ENCODE measurements around the gene ADD2.

ADD2 gene

GRCh38 chr2:70784320-70784719 is 16.3 kb upstream of the ADD2 start:
- no peak for DNase-seq

- DNase-seq = no peak
Measured at GRCh38 chr2:70779911-70780545, 12.0 kb upstream of the ADD2 start.

- no peak for DNase-seq
Measured at GRCh38 chr2:70779491-70779890, 11.5 kb upstream of the ADD2 start.

GRCh38 chr2:70778676-70779075 is 10.7 kb upstream of the ADD2 start:
- DNase-seq = no peak

- DNase-seq = no peak
Measured at GRCh38 chr2:70777450-70777849, 9.4 kb upstream of the ADD2 start.

- no peak for DNase-seq
Measured at GRCh38 chr2:70776266-70776665, 8.3 kb upstream of the ADD2 start.

GRCh38 chr2:70775141-70775540 is 7.1 kb upstream of the ADD2 start:
- no peak for DNase-seq

- DNase-seq = no peak
Measured at GRCh38 chr2:70772486-70773155, 4.6 kb upstream of the ADD2 start.

- no peak for DNase-seq
Measured at GRCh38 chr2:70771446-70771845, 3.4 kb upstream of the ADD2 start.

GRCh38 chr2:70769450-70769849 is 1.4 kb upstream of the ADD2 start:
- DNase-seq = no peak

- no peak for DNase-seq
Measured at GRCh38 chr2:70768590-70769085, 638 bp upstream of the ADD2 start.

- DNase-seq = no peak
Measured at GRCh38 chr2:70767079-70767698, 811 bp downstream of the ADD2 start.

GRCh38 chr2:70766357-70767078 is 1.5 kb downstream of the ADD2 start:
- DNase-seq = no peak

GRCh38 chr2:70765507-70765906 is 2.5 kb downstream of the ADD2 start:
- DNase-seq = no peak

GRCh38 chr2:70759446-70759845 is 8.6 kb downstream of the ADD2 start:
- DNase-seq = no peak

GRCh38 chr2:70757966-70758365 is 10.0 kb downstream of the ADD2 start:
- DNase-seq = no peak

- DNase-seq = no peak
Measured at GRCh38 chr2:70757360-70757759, 10.6 kb downstream of the ADD2 start.

- no peak for DNase-seq
Measured at GRCh38 chr2:70756128-70756527, 11.9 kb downstream of the ADD2 start.

GRCh38 chr2:70753902-70754301 is 14.1 kb downstream of the ADD2 start:
- no peak for DNase-seq

GRCh38 chr2:70753031-70753430 is 15.0 kb downstream of the ADD2 start:
- DNase-seq = no peak

GRCh38 chr2:70752396-70752795 is 15.6 kb downstream of the ADD2 start:
- no peak for DNase-seq

GRCh38 chr2:70751881-70752280 is 16.1 kb downstream of the ADD2 start:
- DNase-seq = no peak

- no peak for DNase-seq
Measured at GRCh38 chr2:70750320-70750719, 17.7 kb downstream of the ADD2 start.
